HEK293 (cell line): ENCODE results near the gene CGB2.
"Not testable (repeated sequence)": the region's sequence is repeated elsewhere in the genome, so short reads cannot be mapped to it uniquely, and the experiment has no call there.

Experiments
- CTCF ChIA-PET: fragments of 350-600 bp; formaldehyde crosslinking; extraction: SDS; loops from one replicate; lab custom pipeline; 2021; ENCODE audit warnings: antibody characterized with exemption; lab: Yijun Ruan, JAX
- POLR2A ChIA-PET: fragments of 300-600 bp; formaldehyde crosslinking; extraction: SDS; loops from one replicate; lab custom pipeline; 2020; ENCODE audit warnings: antibody characterized with exemption, inconsistent platforms; lab: Yijun Ruan, JAX
- H3K27ac ChIP-seq: fragments of 200-500 bp; sonication (Bioruptor generic); 2 replicates; pipeline ENCODE4 v1.5.1; 2014; ENCODE audit warnings: low read depth, low read length, control low read depth, inconsistent platforms; ENCODE audit errors: extremely low read depth
- H3K36me3 ChIP-seq, 2 experiments: fragments of 200-500 bp in 1 of 2; sonication (Bioruptor generic) in 1 of 2; 1 replicate in 1 of 2; 2 replicates in 1 of 2; pipeline ENCODE4 v1.5.1; 2014 to 2017; ENCODE audit warnings: inconsistent platforms in 2 of 2, low read length in 2 of 2; ENCODE audit not compliant: control insufficient read depth in 2 of 2, insufficient read depth in 1 of 2
- H3K4me1 ChIP-seq: fragments of 200-500 bp; sonication (Bioruptor generic); 2 replicates; pipeline ENCODE4 v1.5.1; 2014; ENCODE audit warnings: mild to moderate bottlenecking, low read length, inconsistent platforms; ENCODE audit not compliant: control insufficient read depth, insufficient read depth
- H3K4me3 ChIP-seq: 2 replicates; pipeline ENCODE4 v1.5.1; 2011; ENCODE audit warnings: low read depth, mild to moderate bottlenecking, control low read depth, low read length, moderate library complexity
- H3K9me3 ChIP-seq: fragments of 200-500 bp; sonication (Bioruptor generic); 2 replicates; pipeline ENCODE4 v1.5.1; 2014; ENCODE audit warnings: low read depth, low read length, inconsistent platforms; ENCODE audit not compliant: control insufficient read depth, insufficient read depth
- ZFP3 ChIP-seq: fragments of 450-650 bp; formaldehyde crosslinking; IDR thresholded peaks from 2 replicates; pipeline ENCODE4 v1.5.1; 2016; ENCODE audit warnings: low read depth, missing biosample characterization, missing genetic modification characterization
- TF ChIP-seq, protein P1 (sequence below): fragments of 450-650 bp; formaldehyde crosslinking; IDR thresholded peaks from 2 replicates; pipeline ENCODE4 v1.5.1; 2016; ENCODE audit warnings: missing biosample characterization, missing genetic modification characterization
- TF ChIP-seq, protein P2 (sequence below): fragments of 450-650 bp; formaldehyde crosslinking; IDR thresholded peaks from 2 replicates; pipeline ENCODE4 v1.5.1; 2017; ENCODE audit warnings: missing biosample characterization, missing genetic modification characterization

The CGB2 gene

DNA sequence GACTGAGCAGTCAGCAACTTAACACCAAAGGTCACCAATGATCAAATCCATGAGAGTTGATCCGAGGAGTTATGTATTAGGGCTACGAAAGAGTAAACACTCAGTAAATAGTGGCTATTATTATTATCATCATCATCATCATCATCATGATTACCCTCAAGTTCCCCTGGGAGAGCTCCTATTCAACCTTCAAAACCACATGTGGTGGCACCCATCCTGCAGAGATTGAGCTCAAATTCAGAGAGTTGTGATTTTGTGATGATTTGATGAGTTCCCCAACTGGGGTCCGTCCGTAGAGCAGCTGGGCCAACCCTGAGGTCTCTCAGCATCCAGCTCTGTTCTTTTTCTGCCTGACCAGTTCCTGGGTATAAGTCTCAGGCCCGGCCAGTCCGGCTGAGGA, 6.6 kb upstream of the CGB2 start:
- H3K27ac ChIP-seq, CTCF ChIA-PET, POLR2A ChIA-PET: not testable (repeated sequence)

DNA sequence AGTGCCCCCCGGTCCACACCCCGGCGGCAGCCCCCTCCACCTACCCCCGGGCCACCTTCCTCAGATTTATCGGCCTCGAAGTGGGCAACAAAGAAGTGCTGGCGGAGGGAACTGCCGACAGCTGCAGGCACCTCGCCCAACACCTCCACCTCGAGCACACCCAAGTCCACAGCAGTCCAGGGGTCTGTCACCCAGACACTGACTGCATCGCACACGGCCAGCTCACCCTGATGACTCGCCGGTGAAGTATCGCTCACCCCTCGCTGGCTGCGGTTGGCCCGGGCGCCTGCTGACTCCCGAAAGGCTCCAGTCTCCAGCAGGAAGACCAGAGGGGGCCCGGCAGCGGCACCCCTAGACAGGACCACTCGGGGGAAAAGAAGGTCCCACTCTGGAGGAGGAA, 6.1 kb upstream of the CGB2 start:
- POLR2A ChIA-PET, H3K4me3 ChIP-seq, H3K36me3 ChIP-seq, H3K9me3 ChIP-seq, CTCF ChIA-PET, H3K27ac ChIP-seq, H3K4me1 ChIP-seq: not testable (repeated sequence)

More for the DNA sequence above, 6.6 kb upstream of the CGB2 start:
- H3K9me3 ChIP-seq, H3K4me1 ChIP-seq, H3K36me3 ChIP-seq, H3K4me3 ChIP-seq: not testable (repeated sequence)
- TF ChIP-seq ZFP3: 0 out of 2 replicates have a peak, but pooled peaks have one; percentile 28

DNA sequence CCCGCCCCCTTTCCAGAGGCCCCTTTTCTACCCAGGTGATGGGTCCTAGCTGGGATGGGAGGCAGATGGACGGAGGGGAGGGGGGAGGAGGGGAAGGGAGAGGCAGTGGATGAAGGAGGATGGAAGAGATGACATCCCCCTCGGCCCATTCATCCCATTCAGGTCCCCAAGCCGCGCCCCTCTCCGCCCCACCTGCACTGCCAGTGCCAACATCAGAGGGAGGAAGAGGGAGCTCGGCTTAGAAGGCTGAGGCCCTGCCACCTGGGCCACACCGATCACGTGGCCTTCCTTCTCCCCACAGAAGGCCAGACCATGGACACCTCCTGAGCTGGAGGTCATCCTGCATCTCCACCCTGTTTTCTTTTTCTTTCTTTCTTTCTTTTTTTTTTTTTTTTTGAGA, 3.0 kb upstream of the CGB2 start:
- H3K4me3 ChIP-seq, H3K36me3 ChIP-seq, H3K9me3 ChIP-seq, POLR2A ChIA-PET, CTCF ChIA-PET, H3K27ac ChIP-seq, H3K4me1 ChIP-seq: not testable (repeated sequence)

DNA sequence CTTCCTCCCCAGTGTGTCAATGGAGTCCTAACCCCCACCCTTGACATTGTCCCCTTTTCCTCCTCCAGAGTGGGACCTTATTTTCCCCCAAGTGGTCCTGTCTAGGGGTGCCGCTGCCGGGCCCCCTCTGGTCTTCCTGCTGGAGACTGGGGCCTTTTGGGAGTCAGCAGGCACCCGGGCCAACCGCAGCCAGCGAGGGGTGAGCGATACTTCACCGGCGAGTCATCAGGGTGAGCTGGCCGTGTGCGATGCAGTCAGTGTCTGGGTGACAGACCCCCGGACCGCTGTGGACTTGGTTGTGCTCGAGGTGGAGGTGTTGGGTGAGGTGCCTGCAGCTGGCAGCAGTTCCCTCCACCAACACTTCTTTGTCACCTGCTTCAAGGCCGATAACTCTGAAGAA, 1.9 kb upstream of the CGB2 start:
- H3K4me1 ChIP-seq, H3K27ac ChIP-seq, H3K9me3 ChIP-seq, H3K36me3 ChIP-seq, H3K4me3 ChIP-seq, POLR2A ChIA-PET: not testable (repeated sequence)
- CTCF ChIA-PET: interaction anchor here (0.6 to 0.7 kb wide), 3 partner anchors 30 to 430 kb away, joined by 3 to 4 read pairs (median 3); partner anchors contain the start of gene RUVBL2
- TF ChIP-seq, protein P1, sequence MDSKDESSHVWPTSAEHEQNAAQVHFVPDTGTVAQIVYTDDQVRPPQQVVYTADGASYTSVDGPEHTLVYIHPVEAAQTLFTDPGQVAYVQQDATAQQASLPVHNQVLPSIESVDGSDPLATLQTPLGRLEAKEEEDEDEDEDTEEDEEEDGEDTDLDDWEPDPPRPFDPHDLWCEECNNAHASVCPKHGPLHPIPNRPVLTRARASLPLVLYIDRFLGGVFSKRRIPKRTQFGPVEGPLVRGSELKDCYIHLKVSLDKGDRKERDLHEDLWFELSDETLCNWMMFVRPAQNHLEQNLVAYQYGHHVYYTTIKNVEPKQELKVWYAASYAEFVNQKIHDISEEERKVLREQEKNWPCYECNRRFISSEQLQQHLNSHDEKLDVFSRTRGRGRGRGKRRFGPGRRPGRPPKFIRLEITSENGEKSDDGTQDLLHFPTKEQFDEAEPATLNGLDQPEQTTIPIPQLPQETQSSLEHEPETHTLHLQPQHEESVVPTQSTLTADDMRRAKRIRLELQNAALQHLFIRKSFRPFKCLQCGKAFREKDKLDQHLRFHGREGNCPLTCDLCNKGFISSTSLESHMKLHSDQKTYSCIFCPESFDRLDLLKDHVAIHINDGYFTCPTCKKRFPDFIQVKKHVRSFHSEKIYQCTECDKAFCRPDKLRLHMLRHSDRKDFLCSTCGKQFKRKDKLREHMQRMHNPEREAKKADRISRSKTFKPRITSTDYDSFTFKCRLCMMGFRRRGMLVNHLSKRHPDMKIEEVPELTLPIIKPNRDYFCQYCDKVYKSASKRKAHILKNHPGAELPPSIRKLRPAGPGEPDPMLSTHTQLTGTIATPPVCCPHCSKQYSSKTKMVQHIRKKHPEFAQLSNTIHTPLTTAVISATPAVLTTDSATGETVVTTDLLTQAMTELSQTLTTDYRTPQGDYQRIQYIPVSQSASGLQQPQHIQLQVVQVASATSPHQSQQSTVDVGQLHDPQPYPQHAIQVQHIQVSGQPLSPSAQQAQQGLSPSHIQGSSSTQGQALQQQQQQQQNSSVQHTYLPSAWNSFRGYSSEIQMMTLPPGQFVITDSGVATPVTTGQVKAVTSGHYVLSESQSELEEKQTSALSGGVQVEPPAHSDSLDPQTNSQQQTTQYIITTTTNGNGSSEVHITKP (tag by site-specific recombination): peak; percentile 69

DNA sequence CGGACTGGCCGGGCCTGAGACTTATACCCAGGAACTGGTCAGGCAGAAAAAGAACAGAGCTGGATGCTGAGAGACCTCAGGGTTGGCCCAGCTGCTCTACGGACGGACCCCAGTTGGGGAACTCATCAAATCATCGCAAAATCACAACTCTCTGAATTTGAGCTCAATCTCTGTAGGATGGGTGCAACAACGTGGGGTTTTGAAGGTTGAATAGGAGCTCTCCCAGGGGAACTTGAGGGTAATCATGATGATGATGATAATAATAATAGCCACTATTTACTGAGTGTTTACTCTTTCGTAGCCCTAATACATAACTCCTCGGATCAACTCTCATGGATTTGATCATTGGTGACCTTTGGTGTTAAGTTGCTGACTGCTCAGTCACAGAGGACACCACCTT, 1.4 kb upstream of the CGB2 start:
- TF ChIP-seq ZFP3: peak; percentile 85
- H3K9me3 ChIP-seq, H3K27ac ChIP-seq, H3K36me3 ChIP-seq, POLR2A ChIA-PET, H3K4me3 ChIP-seq, H3K4me1 ChIP-seq: not testable (repeated sequence)
- CTCF ChIA-PET: interaction anchor here (0.6 to 0.7 kb wide), 2 partner anchors 30 to 37 kb away, joined by 3 read pairs; partner anchors contain the start of gene RUVBL2

DNA sequence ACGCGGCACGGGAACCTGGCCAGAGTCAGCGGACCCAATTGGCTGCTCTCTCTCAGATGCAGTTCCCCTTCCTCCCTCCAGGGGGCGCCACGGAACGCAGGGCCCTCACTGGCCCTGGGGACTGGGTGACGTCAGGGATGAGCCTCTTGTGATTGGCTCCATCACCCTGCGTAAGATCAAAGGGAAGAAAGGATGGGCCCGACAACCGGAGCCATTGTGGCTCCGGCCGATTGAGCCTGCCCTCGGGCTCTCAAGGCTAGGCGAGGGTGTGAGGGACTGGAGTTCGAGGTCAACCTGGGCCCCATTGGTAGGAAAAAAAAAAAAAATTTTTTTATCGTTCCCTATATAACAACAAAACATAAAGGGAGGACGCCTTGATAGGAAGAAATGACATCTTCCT, 5.1 kb downstream of the CGB2 start, which contains the start of gene CGB1:
TSS of gene CGB1 (minus strand) at position 81 of the 400 bp plus-strand sequence. CDS start 184 bp downstream, outside the sequence.
- H3K36me3 ChIP-seq, POLR2A ChIA-PET, CTCF ChIA-PET, H3K9me3 ChIP-seq, H3K27ac ChIP-seq, H3K4me3 ChIP-seq, H3K4me1 ChIP-seq: not testable (repeated sequence)
- TF ChIP-seq, protein P2, sequence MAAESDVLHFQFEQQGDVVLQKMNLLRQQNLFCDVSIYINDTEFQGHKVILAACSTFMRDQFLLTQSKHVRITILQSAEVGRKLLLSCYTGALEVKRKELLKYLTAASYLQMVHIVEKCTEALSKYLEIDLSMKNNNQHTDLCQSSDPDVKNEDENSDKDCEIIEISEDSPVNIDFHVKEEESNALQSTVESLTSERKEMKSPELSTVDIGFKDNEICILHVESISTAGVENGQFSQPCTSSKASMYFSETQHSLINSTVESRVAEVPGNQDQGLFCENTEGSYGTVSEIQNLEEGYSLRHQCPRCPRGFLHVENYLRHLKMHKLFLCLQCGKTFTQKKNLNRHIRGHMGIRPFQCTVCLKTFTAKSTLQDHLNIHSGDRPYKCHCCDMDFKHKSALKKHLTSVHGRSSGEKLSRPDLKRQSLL: peak; percentile 73; the same call in 1 of the 2 replicates
